GM19351 (cell line): ENCODE data around the gene IL31.
A peak's percentile ranks its signal among the peaks of the same experiment; 100 is the strongest.
"Not testable (repeated sequence)": the region's sequence is repeated elsewhere in the genome, so short reads cannot be mapped to it uniquely, and the experiment has no call there.

Source experiments
- ATAC-seq: cut with Tn5 transposase; IDR thresholded peaks from one replicate; pipeline ENCODE4 v1.9.1; 2021; ENCODE audit warnings: mild to moderate bottlenecking, moderate library complexity; ENCODE audit not compliant: unreplicated experiment

IL31 gene

DNA sequence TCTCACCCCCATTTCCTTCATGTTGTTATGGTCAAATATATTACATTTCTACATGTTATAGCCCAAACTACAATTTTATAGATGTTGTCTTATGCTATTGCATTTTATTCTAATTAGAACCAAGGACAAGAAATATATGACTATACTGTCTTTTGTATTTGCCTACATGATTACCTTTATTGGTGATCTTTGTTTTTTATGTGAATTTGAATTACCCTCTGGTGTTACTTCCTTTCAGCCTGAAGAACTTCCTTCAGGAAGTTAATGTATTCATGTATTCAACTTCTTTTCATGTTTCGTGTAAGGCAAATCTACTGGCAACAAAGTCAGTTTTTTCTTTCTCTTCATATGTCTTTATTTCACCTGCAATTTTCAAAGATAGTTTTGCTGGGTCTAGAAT, 20.8 kb upstream of the IL31 start:
- no peak for ATAC-seq

DNA sequence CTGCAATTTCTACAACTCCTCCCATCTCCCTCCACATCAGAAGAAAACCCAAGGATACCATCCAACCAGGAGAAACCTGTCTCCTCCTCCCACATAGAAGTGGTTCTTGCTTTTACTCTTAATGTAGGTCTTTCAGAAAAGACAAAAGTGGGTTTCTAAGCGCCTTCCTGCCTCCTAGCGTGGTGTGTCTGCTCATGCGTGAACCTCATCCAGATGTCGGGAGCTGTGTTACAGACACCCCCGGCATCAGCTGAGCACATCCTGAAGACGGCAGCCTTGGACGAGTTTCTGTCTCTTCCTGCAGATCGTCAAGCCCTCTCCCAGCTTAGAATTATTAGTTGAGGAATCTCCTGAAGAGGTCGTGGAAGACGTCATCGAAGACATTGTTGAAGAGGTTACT, 18.4 kb upstream of the IL31 start:
- no peak for ATAC-seq

DNA sequence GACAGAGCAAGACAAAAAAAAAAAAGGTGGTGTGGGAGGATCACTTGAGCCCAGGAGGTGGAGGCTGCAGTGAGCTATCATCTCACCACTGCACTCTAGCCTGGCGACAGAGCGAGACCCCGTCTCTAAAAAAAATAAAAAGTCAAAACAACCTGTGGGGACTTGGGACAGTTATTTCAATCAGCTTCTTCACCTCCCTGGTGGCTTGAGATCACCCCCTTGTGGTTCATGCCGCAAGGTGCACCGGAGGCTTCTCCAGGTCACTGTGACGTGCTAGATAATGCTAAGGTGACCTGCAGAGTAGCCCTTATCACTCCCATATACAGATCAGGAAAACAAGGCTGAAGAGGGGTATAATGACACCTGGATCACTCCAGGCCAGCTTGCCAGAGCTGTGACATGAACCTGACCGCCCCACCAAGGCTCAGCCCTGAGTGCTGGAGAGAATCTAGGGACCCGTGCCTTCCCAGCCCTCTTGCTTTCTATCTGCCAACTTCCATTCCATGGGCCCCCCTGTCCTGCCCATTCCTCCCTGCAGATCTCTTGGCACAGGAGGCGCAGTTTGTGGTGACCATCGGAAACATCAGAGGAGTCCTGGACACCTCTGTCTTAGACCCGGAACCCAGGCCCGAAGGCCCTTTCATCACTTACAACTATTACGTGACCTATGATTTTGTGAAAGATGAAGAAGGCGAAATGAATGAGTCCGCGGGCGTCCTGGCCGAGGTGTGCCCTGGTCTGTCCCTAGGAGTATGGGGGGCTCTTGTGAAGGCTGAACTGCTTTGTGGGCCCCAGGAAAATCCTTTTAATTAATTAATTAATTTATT, 17.0 kb upstream of the IL31 start:
- ATAC-seq, result no peak

DNA sequence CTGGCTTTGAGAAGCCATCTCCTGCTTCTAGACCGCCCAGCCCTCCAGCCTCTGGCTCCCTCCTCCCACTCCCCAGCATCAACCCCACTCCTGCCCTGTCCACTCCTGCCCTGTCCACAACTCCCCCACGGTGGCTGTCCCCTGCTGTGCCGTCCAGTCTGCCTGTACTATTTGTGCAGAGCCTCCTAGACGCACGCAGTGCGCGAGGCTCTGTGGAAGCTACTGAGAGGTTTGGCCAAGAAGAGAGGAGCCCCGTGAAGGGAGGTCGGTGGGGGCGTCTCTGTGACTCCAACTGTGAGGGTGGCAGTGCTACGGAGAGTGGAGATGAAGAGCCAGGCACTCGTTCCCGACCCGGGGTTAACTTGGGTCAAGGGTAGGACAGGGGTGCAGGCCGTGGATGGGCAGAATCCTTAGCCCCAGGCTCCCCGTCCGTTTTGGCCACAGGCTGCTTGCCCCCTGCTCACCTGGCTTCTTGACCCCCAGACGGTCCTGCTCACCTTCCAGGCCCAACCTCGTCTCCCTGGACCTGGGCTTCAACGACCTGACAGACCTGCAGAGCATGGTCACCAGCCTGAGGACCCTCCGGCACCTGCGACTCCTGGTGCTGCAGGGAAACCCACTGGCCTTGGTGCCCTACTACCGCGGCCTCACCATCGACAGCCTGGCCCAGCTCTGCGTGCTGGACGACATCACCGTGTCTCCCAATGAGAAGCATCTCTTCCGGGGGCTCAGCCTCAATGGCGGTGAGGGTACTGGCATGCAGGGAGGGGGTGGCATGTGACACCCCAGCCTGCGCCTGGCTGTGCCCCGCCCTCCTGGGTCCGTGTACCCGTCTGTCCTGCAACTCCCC, 15.8 kb upstream of the IL31 start:
- no peak for ATAC-seq

DNA sequence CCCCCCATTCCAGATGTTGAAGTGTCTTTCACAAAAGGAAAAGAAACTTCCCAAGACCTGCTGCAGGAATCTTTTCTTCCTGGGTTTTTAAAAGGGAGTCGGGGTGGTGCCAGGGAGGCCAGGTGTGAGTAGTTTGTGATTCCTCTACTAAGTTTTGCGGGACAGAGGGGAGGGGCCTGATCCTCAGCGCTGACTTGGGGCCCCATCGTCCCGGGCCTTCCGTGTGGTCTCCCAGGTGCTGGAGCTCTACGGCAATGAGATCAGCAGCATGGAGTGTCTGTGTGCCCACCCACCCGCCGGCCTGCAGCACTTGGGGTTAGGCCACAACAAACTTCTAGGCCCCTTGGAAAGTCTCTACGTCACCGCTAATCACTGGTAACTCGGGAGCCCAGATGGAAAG, 13.4 kb upstream of the IL31 start:
- no peak for ATAC-seq

DNA sequence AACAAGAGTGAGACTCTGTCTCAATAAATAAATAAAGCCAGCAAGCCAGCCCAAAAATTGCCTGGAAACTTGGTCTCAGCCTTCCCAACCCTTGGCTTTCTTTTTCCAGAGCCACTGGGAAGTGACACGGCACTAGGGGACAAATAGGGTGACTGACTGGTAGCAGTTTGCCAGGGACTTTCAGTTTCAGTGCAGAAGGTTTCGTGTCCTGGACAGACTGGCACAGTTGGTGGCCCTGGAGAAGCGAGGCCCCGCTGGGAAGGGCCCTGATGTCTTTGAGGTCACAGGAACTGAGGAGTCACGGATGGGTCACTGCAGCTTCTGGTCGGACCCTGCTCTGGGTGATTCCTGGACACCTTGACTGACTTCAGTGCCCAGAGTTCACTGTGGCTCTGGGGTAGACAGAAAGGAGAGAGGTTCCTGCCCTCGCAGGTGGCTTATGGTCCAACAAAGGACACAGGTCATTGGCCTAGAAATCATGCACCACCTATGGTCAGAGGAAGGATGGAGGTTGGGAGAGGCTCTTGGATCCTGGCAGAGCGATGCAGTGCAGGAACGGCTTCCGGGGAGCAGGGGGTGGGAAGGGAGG, 11.6 kb upstream of the IL31 start:
- ATAC-seq, result no peak

DNA sequence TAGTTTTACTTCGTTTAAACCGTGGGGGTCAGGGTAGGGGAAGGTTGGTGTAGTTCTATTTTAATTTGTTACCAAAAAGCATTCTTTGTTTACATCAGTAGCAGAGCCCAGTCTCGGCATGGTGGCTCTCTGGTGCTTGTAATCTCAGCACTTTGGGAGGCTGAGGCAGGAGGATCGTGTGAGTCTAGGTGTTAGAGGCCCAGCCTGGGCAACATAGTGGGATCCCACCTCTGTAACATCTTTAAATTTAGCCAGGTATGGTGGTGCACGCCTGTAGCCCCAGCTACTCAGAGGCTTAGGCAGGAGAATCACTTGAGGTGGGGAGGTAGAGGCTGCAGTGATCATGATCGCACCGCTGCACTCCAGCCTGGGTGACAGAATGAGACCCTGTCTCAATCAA, 11.1 kb upstream of the IL31 start:
- no peak for ATAC-seq

DNA sequence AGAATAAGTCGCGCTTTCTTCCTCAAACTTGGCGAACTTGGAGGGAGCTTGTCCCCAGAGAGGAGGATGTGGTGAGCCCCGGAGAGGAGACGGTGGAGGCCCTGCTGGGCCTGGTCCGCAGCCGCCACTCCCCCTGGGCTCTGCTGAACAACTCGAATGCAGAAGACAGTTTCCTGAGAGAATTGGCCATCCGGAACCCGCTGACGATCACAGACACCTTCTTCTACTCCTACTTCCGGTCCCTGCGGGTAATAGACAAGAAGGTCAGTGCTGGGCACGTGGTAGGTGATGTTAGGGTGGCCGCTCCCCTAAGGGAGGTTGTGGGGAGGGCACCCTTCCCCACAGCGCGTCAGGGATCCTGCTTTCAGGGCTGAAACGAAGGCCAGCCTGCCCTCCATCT, 10.5 kb upstream of the IL31 start:
- ATAC-seq, result no peak

DNA sequence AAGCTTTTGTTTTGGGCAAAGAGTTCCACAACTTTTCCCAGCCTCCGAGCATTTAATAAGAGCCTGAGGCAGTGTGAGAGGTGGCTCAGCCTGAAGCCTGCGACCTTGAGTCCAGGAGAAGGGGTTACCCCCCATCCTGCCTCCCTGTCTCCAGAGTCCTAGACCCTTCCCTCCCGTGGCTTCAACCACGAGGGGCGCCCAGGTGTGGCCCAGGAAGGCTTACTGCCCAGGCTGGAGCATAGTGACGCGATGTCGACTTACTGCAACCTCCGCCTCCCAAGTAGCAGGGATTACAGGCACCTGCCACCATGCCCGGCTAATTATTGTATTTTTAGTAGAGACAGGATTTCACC, 9.5 kb upstream of the IL31 start:
- no peak for ATAC-seq

DNA sequence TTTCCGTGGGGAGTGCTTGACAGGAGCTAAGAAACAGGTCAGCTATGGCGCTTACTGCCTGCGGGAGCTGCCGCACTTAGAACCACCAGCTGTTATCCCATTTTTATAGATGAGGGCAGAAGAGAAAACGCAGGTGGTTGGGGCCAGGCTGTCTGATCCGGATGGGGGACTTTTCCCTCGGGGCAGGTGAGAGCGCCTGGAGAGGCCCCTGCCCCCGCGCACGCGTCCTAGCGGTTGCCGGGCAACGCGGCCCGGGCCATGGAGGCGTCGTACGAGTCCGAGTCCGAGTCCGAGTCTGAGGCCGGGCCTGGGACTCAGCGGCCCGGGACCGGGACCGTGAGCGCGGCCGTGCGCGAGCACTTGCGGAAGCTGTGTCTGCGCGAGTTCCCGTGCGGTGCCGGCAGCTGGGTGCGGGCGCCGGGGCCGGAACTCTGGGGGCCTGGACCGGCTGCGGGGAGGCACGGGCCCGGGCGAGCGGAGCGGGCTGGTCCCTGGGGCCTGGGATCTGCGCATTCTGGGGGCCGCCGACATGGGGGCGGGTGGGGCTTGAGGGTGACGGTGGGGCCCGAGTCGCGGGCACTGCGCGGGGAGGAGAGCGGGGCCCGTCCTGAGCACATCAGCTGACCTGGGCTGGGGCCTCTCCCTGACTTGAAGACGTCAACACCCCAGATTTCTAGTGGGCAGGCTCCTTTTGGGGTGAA, 9.0 kb upstream of the IL31 start, which contains the start of gene LRRC43:
LRRC43 (plus strand) TSS at position 237 of the 701 bp plus-strand sequence; CDS start at position 259, 22 bp downstream.
- no peak for ATAC-seq

DNA sequence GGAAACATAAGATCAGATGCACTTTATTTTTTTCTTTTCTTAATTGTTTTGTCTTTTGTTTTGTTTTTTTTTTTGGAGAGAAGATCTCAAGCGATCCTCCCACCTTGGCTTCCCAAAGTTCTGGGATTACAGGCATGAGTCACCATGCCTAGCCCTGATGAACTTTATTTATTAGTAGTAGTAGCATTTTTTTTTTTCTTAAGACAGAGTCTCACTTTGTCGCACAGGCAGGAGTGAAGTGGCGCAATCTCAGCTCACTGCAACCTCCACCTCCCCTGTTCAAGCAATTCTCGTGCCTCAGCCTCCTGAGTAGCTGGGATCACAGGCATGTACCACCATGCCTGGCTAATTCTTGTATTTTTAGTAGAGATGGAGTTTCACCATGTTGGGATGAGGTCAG, 2.5 kb upstream of the IL31 start:
- not testable (repeated sequence) for ATAC-seq

DNA sequence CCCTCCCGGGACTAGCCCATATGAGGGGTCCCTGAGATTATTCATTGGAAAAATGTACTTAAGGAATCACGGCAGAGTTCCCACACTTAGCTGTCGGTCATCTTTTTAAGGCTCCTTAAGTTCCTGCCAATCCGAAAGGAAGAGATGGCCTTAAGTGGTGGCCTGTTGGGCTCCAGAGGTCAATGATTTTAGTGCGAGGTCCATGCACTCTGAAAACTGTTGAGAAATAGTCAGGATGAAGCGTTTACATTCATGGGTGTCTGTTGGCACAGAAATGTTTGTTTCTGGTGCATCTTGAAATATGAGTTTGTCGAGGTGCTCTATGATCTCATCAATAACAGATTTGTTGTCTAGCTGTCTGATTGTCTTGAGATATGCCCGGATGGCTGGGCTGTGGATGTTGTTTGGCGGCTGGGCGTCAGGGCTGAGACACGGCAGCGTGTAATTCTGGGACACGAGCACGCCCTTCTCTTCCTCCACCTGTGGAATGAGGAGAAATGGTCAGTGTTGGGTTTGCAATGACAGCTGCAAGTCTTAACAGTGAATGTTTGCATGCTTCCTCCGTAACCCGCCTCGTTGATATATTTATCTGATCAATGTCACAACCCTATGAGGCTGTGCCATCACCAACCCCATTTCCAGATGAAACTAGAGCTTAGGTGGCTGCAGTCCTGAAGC, 1.6 kb downstream of the IL31 start:
- no peak for ATAC-seq

DNA sequence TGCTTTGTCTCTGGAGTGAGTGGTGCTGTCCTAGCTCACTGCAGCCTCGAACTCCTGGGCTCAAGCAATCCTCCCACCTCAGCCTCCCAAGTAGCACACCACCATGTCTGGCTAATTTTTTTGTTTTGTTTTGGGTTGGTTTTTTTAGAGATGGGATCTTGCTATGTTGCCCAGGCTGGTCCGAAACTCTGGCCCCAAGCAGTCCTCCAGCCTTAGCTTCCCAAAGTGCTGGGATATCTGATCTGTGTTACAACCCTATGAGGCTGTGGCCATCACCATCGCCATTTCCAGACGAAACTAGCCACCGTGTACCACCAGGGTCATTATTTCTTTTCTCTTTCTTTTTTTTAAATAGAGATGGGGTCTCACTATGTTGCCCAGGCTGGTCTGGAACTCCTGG, 2.6 kb downstream of the IL31 start:
- ATAC-seq, result no peak

DNA sequence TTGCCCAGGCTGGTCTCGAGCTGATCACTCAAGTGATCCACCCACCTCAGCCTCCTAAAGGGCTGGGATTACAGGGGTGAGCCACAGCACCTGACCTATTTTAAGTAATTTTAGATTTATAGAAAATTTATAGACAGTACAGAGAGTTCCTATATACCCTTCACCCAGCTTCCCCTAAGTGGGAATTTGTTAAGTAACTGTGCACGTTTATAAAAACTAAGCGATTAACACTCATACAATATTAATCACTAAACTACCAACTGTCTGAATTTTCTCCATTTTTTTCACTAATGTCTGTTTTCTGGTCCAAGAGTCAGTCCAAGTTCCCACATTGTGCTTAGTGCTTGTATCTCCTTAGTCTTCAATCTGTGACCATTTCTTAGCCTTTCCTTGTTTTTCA, 5.5 kb downstream of the IL31 start:
- ATAC-seq, result no peak

DNA sequence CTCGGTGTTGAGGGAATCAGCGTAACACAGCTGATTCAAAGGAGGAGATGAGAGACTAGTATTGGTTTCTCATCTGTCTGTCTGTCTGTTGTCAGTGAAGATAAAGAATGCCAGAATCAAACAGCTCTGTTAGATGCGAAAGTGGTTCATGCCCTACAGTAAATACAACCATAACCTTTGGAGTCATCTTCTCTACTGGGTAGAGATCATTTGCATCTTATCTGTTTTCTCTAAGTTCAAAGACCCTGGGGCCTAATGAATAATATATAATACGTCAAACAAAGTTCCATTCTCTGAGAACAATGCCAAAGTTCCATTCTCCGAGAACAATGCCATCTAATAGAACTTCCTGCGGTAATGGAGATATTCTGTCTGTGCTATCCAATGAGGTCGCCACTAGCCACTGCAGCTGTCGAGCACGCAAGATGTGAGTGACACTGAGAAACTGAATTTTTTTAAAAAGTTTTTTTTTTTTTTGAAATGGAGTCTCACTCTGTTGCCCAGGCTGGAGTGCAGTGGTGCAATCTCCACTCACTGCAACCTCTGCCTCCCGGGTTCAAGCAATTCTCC, 6.6 kb downstream of the IL31 start:
- ATAC-seq, result no peak

DNA sequence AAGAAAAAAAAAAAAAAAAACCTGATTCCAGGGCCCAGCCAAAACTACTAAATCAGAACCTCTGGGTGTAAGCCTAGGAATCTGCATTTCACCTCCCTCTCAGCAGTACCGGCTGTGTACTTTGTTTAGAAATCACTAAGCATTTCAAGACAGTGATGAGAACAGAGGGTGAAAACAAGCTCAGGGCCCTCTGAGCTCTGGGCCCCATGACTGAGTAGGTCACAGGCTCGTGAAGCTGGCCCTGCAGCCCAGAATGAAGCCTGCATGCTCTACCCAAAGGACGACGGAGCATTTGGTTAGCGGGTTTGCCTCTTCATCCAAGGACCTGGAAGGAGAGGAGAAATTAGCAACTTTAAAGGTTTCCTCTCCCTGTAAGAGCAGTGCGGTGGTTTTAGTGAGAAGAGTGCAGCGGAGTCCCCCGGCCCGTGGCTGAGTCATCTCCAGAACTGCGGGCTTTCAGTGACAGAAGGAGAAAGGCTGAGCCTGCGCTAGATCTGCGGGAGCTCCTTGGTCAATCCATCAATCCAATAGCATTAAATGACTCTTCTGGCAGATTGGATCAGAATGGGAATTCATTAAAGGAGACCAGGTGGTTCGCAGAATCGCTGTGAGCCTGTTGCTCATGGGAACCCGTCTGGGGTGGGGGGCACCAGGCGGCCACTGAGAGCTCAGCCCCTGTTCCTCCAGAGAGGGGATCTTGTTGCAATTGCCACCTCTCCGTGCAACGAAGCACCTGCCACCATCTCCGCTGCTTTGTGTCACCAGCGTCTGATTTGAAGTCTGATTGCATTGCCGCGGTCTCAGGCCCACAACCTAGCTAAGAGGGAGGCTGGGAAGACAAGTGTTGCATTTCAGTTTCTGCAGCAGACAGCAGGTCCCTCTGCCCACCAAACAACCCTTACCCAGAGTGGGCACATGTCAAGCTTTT, 7.3 kb downstream of the IL31 start:
- peak; percentile 75 for ATAC-seq

DNA sequence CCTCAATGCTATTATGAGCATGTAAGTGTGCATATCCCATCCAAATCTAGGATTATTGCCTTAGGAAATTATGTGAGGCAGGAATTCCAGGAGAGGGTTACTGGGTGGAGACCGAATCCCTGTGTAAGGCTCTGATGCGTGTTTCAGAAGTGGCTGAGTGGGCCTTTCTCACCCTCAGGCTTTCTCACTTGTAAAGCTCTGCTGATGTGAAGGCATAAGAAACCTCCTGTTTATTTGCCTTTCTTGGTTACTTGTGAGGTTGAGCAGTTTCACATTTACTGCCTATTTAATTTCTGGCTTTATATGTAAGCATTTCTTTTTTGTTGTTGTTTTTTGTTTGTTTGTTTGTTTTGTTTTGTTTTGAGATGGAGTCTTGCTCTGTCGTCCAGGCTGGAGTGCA, 11.0 kb downstream of the IL31 start:
- no peak for ATAC-seq

DNA sequence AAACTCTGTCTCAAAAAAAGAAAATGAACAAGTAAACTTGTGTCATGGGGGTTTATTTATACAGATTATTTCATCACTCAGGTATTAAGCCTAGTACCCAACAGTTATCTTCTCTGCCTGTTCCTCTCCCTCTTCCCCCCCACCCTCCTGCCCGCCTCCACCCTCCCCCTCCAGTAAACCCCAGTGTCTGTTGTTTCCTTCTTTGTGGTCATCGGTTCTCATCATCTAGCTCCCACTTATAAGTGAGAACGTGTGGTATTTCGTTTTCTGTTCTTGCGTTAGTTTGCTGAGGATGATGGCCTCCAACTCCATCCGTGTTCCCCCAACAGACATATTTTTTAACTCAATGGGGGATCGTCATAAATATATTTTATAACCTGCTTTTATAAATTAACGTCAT, 12.3 kb downstream of the IL31 start:
- no peak for ATAC-seq

DNA sequence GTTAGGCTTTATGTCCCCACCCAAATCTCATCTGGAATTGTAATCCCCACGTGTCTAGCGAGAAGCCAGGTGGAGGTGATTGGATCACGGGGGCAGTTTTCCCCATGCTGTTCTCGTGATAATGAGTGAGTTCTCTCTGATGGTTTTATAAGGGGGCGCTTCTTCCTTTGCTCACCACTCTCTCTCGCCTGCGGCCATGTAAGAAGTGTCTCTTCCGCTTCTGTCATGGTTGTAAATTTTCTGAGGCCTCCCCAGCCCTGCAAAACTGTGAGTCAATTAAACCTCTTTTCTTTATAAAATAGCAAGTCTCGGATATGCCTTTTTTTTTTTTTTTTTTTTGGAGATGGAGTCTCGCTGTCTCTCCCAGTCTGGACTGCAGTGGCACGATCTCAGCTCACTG, 13.3 kb downstream of the IL31 start:
- no peak for ATAC-seq
